ENCODE results near the gene FAM107A. TPM values are rescaled to one million over a fixed set of nuclear protein-coding genes. Genes with fewer than 3 reads are reported as not detected.
A peak's percentile ranks its signal among the peaks of the same experiment; 100 is the strongest.

FAM107A gene
- total and polyA plus RNA-seq, 9 donors, result 0.53 to 1.9 (median 1.2) TPM

DNA sequence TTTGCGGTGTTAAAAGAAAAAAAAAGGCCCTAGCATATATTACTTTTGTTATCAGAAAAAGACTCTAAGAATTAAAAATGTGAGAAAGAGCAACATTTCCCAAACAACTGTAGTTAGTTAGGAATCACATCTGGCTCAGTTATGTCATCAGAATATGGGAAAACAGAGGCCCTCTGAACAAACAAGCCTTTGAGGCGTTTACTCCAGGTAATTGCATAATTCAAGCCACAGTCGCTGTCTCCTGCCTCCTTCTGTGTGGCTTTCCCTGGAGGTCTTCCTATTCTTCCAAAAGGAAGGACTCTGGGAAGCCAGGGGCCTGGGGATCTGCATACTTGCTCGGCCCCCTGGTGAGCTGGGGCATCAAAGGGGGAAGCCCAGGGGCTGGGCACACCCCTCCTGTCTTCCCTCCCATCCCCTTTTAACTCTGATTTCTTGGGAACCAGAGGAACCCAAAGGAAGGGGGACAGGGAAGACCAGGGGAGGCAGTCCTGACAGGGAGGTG lies 3.7 kb upstream of the FAM107A start:
- Histone ChIP-seq H3K9me3 (replicated peaks; ENCODE audit: control insufficient read depth, low read depth, low read length) (no peaks in the 10 kb centered on the region), H3K4me1 (ENCODE audit: control insufficient read depth, insufficient read depth, low read length) (peaks cover 46% of the 10 kb centered on the region), H3K36me3 (ENCODE audit: control insufficient read depth, insufficient read depth, low read length) (no peaks in the 10 kb centered on the region), H3K4me3 (ENCODE audit: low read length) (no peak overlapping the region), H3K27me3 (ENCODE audit: control insufficient read depth, insufficient read depth, low read length) (peaks cover 7% of the 10 kb centered on the region), H3K27ac (ENCODE audit: low read length) (peak overlapping the region; percentile 31)
- WGBS (ENCODE audit: insufficient coverage), result 17% methylated on average over 2 of the region's 4 CpGs
- no peak for DNase-seq

DNA sequence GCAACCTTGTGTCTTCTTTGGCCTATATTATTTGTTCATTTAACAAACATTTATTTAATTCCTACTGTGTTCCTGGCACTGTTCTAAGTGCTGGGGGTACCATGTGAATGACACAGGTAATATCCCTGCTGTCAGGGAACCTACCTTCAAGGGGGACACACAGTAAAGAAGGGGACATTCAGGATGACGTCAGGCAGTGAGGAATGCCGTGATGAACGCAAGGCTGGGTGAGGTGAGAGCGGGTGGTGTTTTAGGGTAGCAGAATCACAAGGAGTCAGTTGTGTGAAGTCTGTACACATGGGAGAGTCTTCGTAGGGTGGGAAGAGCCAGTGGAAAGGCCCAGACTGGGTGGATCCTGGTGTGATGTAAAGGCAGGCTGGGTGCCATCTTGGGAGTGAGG lies 1.7 kb upstream of the FAM107A start:
- DNase-seq, result no peak
- H3K4me1 ChIP-seq (ENCODE audit: control insufficient read depth, insufficient read depth, low read length), result peaks cover 49% of the 10 kb centered on the region
- 100% methylated on average over 5 of the region's 5 CpGs for WGBS (ENCODE audit: insufficient coverage)
- H3K4me3 ChIP-seq (ENCODE audit: low read length), result no peak overlapping the region
- H3K27ac ChIP-seq (ENCODE audit: low read length), result no peak overlapping the region
- H3K27me3 ChIP-seq (ENCODE audit: control insufficient read depth, insufficient read depth, low read length), result peaks cover 2% of the 10 kb centered on the region
- H3K36me3 ChIP-seq (ENCODE audit: control insufficient read depth, insufficient read depth, low read length), result no peaks in the 10 kb centered on the region
- H3K9me3 ChIP-seq (replicated peaks; ENCODE audit: control insufficient read depth, low read depth, low read length), result no peaks in the 10 kb centered on the region

DNA sequence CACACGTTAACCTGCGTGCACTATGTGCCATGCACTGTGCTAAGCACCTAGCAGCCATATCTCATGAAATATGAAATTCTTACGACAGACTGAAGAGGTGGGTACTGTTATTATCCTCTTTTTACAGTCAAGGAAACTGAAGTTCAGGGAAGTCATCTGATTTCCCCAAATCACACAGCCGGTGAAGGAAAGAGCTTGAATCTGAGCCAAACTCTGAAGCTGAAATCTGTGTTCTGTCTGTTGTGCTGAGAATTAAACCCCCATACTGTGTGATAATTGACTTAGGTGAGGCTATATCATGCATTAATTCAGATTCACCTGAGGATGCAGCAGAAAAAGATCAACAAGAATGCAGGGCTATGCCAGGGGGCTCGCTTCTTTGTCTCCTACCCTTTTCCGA lies 475 bp downstream of the FAM107A start:
- H3K9me3 ChIP-seq (replicated peaks; ENCODE audit: control insufficient read depth, low read depth, low read length), result no peaks in the 10 kb centered on the region
- 88% methylated on average over 2 of the region's 6 CpGs for WGBS (ENCODE audit: insufficient coverage)
- H3K36me3 ChIP-seq (ENCODE audit: control insufficient read depth, insufficient read depth, low read length), result no peaks in the 10 kb centered on the region
- H3K4me1 ChIP-seq (ENCODE audit: control insufficient read depth, insufficient read depth, low read length), result peaks cover 53% of the 10 kb centered on the region
- H3K27me3 ChIP-seq (ENCODE audit: control insufficient read depth, insufficient read depth, low read length), result no peaks in the 10 kb centered on the region
- no peak overlapping the region for H3K4me3 ChIP-seq (ENCODE audit: low read length)
- no peak overlapping the region for H3K27ac ChIP-seq (ENCODE audit: low read length)
- DNase-seq, result no peak

DNA sequence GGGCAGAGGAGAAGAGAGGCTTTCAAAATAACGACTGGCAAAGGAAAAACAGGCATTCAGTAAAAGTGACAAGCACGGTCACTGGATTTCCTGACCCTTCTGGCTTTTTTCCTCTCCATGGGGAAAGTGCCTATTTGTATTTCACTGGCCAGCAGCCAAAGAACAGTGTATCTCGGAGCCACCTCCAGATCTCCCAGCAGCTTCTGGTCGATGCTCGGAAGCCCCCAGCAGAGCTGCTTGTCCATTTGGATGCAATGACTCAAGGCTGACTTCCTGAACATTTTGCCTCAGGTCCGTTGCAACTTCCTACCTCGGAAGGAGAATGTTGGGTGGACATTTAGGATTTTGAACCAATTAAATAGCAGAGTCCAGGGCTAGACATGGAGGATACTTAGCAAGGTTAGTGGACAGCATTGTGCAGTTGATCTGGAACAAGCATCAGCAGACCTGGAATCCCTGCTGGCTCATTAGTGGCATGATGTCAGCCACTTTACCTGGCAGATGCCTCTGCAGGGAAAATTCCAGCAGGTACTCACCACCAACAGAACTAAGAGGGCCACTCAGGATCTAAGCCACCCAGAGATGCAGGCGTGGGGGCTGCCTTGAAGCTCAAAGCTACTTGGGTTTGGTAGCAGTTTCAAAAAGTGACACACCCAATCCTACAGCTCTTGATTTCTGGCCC lies 1.1 kb downstream of the FAM107A start:
- H3K27ac ChIP-seq (ENCODE audit: low read length), result peak overlapping the region; percentile 11
- no peak overlapping the region for H3K4me3 ChIP-seq (ENCODE audit: low read length)
- no peaks in the 10 kb centered on the region for H3K9me3 ChIP-seq (replicated peaks; ENCODE audit: control insufficient read depth, low read depth, low read length)
- WGBS (ENCODE audit: insufficient coverage), result 31% methylated on average over 8 of the region's 8 CpGs
- H3K36me3 ChIP-seq (ENCODE audit: control insufficient read depth, insufficient read depth, low read length), result no peaks in the 10 kb centered on the region
- no peak for DNase-seq
- no peaks in the 10 kb centered on the region for H3K27me3 ChIP-seq (ENCODE audit: control insufficient read depth, insufficient read depth, low read length)
- H3K4me1 ChIP-seq (ENCODE audit: control insufficient read depth, insufficient read depth, low read length), result peaks cover 47% of the 10 kb centered on the region

DNA sequence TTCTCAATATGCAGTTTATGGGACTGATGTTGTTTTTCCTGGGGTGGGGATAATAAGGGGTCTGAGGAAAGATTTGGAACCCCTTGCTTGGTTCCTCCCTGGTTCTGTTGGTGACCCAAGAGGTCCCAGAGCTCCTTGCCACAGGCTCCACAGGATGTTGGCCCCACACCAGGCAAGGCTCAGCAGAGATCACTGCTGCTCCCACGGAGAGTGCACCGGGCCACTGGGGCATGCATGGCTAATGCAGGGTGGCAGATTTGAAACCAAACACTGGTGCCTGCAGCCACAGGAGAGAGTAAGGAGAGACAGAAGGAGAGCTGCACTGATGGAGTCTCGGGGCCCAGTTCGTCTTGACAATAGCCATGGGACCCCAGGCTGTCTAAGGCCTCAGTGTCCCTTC lies 2.5 kb downstream of the FAM107A start:
- Histone ChIP-seq H3K27me3 (ENCODE audit: control insufficient read depth, insufficient read depth, low read length) (no peaks in the 10 kb centered on the region), H3K4me1 (ENCODE audit: control insufficient read depth, insufficient read depth, low read length) (peaks cover 46% of the 10 kb centered on the region), H3K9me3 (replicated peaks; ENCODE audit: control insufficient read depth, low read depth, low read length) (no peaks in the 10 kb centered on the region), H3K27ac (ENCODE audit: low read length) (no peak overlapping the region), H3K36me3 (ENCODE audit: control insufficient read depth, insufficient read depth, low read length) (no peaks in the 10 kb centered on the region), H3K4me3 (ENCODE audit: low read length) (no peak overlapping the region)
- 72% methylated on average over 4 of the region's 4 CpGs for WGBS (ENCODE audit: insufficient coverage)
- no peak for DNase-seq

DNA sequence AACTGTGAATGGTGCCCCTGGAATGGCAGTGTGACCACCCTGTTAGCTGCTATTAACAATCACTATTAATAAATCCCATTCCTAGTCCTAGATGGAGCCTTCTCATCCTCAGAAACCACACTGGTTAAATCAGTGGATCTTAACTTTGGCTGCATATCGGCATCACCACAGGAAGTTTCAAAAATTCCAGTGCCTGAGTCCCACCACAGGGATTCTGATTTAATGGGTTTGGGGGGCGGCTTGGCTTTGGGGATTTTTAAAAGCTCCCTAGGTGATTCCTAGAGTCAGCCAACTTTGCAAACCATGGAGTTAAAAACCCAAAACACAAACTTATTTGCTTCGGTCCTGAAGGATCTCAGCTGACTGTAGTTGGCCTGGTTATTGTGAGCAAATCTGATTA lies 3.1 kb downstream of the FAM107A start:
- no peak overlapping the region for H3K4me3 ChIP-seq (ENCODE audit: low read length)
- H3K4me1 ChIP-seq (ENCODE audit: control insufficient read depth, insufficient read depth, low read length), result peaks cover 46% of the 10 kb centered on the region
- no peaks in the 10 kb centered on the region for H3K36me3 ChIP-seq (ENCODE audit: control insufficient read depth, insufficient read depth, low read length)
- no peak for DNase-seq
- no CpG with 5 or more reads among the region's 3 CpGs for WGBS (ENCODE audit: insufficient coverage)
- no peak overlapping the region for H3K27ac ChIP-seq (ENCODE audit: low read length)
- no peaks in the 10 kb centered on the region for H3K27me3 ChIP-seq (ENCODE audit: control insufficient read depth, insufficient read depth, low read length)
- no peaks in the 10 kb centered on the region for H3K9me3 ChIP-seq (replicated peaks; ENCODE audit: control insufficient read depth, low read depth, low read length)

DNA sequence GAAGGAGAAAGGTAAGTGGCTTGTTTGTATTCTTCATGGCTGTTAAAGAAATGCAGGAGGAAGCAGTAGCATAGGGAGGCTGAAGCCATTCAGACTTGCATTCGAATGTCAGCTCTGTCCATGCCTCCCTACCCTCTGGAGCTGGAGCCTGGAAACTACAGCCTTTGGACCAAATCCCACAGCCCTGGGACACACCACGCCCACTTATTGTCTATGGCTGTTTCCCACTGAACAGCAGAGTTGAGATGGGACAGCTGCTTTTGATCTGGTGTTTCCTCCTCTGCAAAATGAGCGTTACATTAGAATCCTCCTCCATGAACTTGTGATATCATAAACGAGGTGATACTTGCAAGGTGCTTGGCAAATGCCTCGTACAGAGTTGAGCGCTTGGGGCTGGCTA lies 3.6 kb downstream of the FAM107A start:
- 46% methylated on average over 5 of the region's 6 CpGs for WGBS (ENCODE audit: insufficient coverage)
- H3K27me3 ChIP-seq (ENCODE audit: control insufficient read depth, insufficient read depth, low read length), result no peaks in the 10 kb centered on the region
- no peak overlapping the region for H3K4me3 ChIP-seq (ENCODE audit: low read length)
- DNase-seq, result peak; percentile 64
- peaks cover 46% of the 10 kb centered on the region for H3K4me1 ChIP-seq (ENCODE audit: control insufficient read depth, insufficient read depth, low read length)
- H3K36me3 ChIP-seq (ENCODE audit: control insufficient read depth, insufficient read depth, low read length), result no peaks in the 10 kb centered on the region
- no peaks in the 10 kb centered on the region for H3K9me3 ChIP-seq (replicated peaks; ENCODE audit: control insufficient read depth, low read depth, low read length)
- no peak overlapping the region for H3K27ac ChIP-seq (ENCODE audit: low read length)

DNA sequence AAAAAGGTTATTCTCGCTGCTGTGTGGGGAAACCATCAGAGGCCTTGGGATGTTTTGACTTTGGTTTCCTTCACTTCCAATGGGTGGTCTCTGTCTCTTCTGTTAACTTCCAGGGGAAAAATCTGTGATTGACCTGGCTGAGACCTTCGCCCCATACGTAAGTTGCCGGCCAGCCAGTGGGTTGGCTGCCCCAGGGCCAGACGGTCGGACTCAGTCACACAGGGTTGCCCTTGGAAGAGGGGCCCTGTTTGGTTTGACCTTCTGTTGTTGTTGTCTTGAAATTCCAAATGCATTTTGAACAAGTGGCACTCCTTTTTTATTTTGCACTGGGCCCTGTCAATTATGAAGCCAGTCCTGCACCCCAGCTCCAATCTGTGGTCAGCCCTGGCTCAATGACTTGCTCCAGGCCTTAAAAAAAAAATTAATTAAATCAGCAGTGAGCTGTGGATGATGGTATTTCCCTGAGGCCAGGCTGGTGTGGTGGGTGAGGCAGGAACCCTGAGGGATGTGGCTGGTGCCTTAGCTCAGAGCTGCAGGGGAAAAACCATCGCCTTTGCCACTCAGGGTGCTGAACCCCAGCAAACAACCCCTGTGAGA lies 4.5 kb downstream of the FAM107A start:
- WGBS (ENCODE audit: insufficient coverage), result 96% methylated on average over 7 of the region's 7 CpGs
- Histone ChIP-seq H3K9me3 (replicated peaks; ENCODE audit: control insufficient read depth, low read depth, low read length) (no peaks in the 10 kb centered on the region), H3K27me3 (ENCODE audit: control insufficient read depth, insufficient read depth, low read length) (no peaks in the 10 kb centered on the region), H3K4me3 (ENCODE audit: low read length) (no peak overlapping the region), H3K4me1 (ENCODE audit: control insufficient read depth, insufficient read depth, low read length) (peaks cover 43% of the 10 kb centered on the region), H3K27ac (ENCODE audit: low read length) (no peak overlapping the region), H3K36me3 (ENCODE audit: control insufficient read depth, insufficient read depth, low read length) (no peaks in the 10 kb centered on the region)
- DNase-seq, result no peak

DNA sequence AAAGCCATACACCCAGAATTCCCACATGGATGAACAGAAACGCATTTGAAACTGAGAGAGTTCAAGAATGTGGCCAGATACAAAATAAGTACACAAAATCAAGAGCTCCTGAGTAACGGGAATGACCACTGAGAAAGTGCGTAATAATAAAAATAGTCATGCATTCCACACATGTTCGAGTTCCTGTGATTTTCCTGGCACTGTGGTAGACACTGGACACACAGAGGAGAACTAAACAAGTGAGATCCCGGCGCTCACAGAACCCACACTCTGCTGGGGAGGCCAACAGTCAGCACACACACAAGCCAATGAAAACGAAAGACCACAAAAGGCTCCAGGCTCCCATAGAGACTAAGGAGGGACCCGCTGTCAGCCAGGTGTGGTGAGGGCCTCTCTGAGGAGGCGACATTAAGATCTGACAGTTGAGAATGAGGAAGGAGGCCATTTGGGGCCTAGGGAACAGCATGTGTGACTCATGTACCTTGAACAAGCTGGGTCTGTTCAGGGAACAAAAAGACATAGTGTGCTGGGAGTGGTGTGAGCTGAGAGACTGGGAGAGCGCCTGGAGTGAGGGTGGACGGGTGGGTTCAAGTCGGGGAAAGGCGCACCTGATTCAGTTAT lies 5.1 kb downstream of the FAM107A start:
- 83% methylated on average over 6 of the region's 13 CpGs for WGBS (ENCODE audit: insufficient coverage)
- Histone ChIP-seq H3K27me3 (ENCODE audit: control insufficient read depth, insufficient read depth, low read length) (no peaks in the 10 kb centered on the region), H3K9me3 (replicated peaks; ENCODE audit: control insufficient read depth, low read depth, low read length) (no peaks in the 10 kb centered on the region), H3K4me3 (ENCODE audit: low read length) (no peak overlapping the region), H3K27ac (ENCODE audit: low read length) (no peak overlapping the region), H3K4me1 (ENCODE audit: control insufficient read depth, insufficient read depth, low read length) (peaks cover 37% of the 10 kb centered on the region), H3K36me3 (ENCODE audit: control insufficient read depth, insufficient read depth, low read length) (no peaks in the 10 kb centered on the region)
- no peak for DNase-seq

DNA sequence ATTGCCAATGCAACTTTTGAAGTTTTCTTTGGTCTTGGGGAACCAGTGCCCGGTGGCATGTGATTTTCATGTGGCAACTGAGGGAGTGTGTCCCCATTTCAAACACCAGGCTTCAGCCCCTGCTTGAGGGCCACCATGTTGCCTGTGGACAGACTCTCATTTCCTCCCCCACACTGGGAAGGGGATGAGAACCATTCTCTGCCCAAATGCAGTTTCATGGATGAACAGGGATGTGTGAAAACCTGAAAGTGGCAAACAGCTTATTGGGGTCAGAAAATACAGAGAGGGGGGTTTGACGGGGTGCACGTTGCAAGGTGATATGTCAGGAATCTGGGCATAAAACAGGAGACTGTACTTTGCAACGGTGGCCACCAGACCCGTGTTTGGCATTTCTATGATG lies 6.3 kb downstream of the FAM107A start:
- H3K9me3 ChIP-seq (replicated peaks; ENCODE audit: control insufficient read depth, low read depth, low read length), result no peaks in the 10 kb centered on the region
- H3K27ac ChIP-seq (ENCODE audit: low read length), result no peak overlapping the region
- no peak overlapping the region for H3K4me3 ChIP-seq (ENCODE audit: low read length)
- DNase-seq, result no peak
- WGBS (ENCODE audit: insufficient coverage), result 90% methylated on average over 4 of the region's 5 CpGs
- no peaks in the 10 kb centered on the region for H3K36me3 ChIP-seq (ENCODE audit: control insufficient read depth, insufficient read depth, low read length)
- no peaks in the 10 kb centered on the region for H3K27me3 ChIP-seq (ENCODE audit: control insufficient read depth, insufficient read depth, low read length)
- H3K4me1 ChIP-seq (ENCODE audit: control insufficient read depth, insufficient read depth, low read length), result peaks cover 27% of the 10 kb centered on the region
